OCI-LY1 (cell line): ENCODE measurements around the gene FTMT.

ENCODE experiments used
- H2AFZ ChIP-seq: fragments of 200-600 bp; sonication (generic), shearing (Covaris generic); 2 replicates; pipeline ENCODE4 v1.6.0; 2014; ENCODE audit warnings: antibody characterized with exemption, mild to moderate bottlenecking, low read length
- H3F3A ChIP-seq: fragments of 200-600 bp; sonication (generic), shearing (Covaris generic); 2 replicates; pipeline ENCODE4 v1.6.0; 2014; ENCODE audit warnings: mild to moderate bottlenecking, antibody characterized with exemption, low read length, moderate library complexity; ENCODE audit not compliant: insufficient read depth
- H3K27ac ChIP-seq: fragments of 200-600 bp; sonication (generic); 2 replicates; pipeline ENCODE4 v1.5.1; 2014; ENCODE audit warnings: low read length, mixed run types, mild to moderate bottlenecking, low read depth; ENCODE audit not compliant: poor library complexity, severe bottlenecking
- H3K27me3 ChIP-seq: fragments of 200-600 bp; sonication (generic); 2 replicates; pipeline ENCODE4 v1.6.0; 2014; ENCODE audit warnings: antibody characterized with exemption, mild to moderate bottlenecking, low read length, moderate library complexity; ENCODE audit not compliant: insufficient read depth
- H3K36me3 ChIP-seq: fragments of 200-600 bp; sonication (generic); 2 replicates; pipeline ENCODE4 v1.6.1; 2014; ENCODE audit warnings: mild to moderate bottlenecking, antibody characterized with exemption, low read length, moderate library complexity, mixed read lengths; ENCODE audit not compliant: insufficient read depth
- H3K4me1 ChIP-seq: fragments of 200-600 bp; sonication (generic); 2 replicates; pipeline ENCODE4 v1.5.1; 2014; ENCODE audit warnings: mild to moderate bottlenecking, low read length, moderate library complexity; ENCODE audit not compliant: insufficient read depth, severe bottlenecking
- H3K4me2 ChIP-seq: fragments of 200-600 bp; sonication (generic), shearing (Covaris generic); 2 replicates; pipeline ENCODE4 v1.6.1; 2014; ENCODE audit warnings: low read length
- H3K4me3 ChIP-seq: fragments of 200-600 bp; sonication (generic); 2 replicates; pipeline ENCODE4 v1.5.1; 2014; ENCODE audit warnings: low read length, low read depth, mild to moderate bottlenecking, mixed read lengths; ENCODE audit not compliant: poor library complexity, severe bottlenecking
- H3K79me2 ChIP-seq: fragments of 200-600 bp; shearing (Covaris generic); 2 replicates; pipeline ENCODE4 v1.6.1; 2016; ENCODE audit warnings: mixed run types, low read length, mixed read lengths; ENCODE audit not compliant: insufficient read depth
- H3K9ac ChIP-seq: fragments of 200-600 bp; sonication (generic), shearing (Covaris generic); 2 replicates; pipeline ENCODE4 v1.6.1; 2014; ENCODE audit warnings: mild to moderate bottlenecking, low read length, mixed read lengths
- H3K9me2 ChIP-seq: fragments of 200-600 bp; sonication (generic), shearing (Covaris generic); 2 replicates; pipeline ENCODE4 v1.6.1; 2014; ENCODE audit warnings: low read depth, mild to moderate bottlenecking, low read length, mixed read lengths
- H3K9me3 ChIP-seq: fragments of 200-600 bp; shearing (Covaris generic); 2 replicates; pipeline ENCODE4 v1.6.1; 2014; ENCODE audit warnings: low read length, mixed read lengths
- H4K20me1 ChIP-seq: fragments of 200-600 bp; sonication (generic), shearing (Covaris generic); 2 replicates; pipeline ENCODE4 v1.6.0; 2016; ENCODE audit warnings: mild to moderate bottlenecking, low read length; ENCODE audit not compliant: insufficient read depth
- EZH2 ChIP-seq: fragments of 200-600 bp; sonication (generic), shearing (Covaris generic); IDR thresholded peaks from 2 replicates; pipeline ENCODE4 v1.8.0; 2017; ENCODE audit warnings: borderline replicate concordance, mixed run types, mild to moderate bottlenecking, antibody characterized with exemption, low read length, moderate library complexity, mixed read lengths
- TF ChIP-seq, protein P1 (sequence below): fragments of 200-600 bp; sonication (generic), shearing (Covaris generic); IDR thresholded peaks from 2 replicates; pipeline ENCODE4 v1.5.1; 2017; ENCODE audit warnings: mild to moderate bottlenecking, antibody characterized with exemption, low read length, moderate library complexity, mixed read lengths

Gene FTMT

GRCh38 chr5:121862801-121863200 is 11.1 kb downstream of the FTMT start:
- TF ChIP-seq, protein P1, sequence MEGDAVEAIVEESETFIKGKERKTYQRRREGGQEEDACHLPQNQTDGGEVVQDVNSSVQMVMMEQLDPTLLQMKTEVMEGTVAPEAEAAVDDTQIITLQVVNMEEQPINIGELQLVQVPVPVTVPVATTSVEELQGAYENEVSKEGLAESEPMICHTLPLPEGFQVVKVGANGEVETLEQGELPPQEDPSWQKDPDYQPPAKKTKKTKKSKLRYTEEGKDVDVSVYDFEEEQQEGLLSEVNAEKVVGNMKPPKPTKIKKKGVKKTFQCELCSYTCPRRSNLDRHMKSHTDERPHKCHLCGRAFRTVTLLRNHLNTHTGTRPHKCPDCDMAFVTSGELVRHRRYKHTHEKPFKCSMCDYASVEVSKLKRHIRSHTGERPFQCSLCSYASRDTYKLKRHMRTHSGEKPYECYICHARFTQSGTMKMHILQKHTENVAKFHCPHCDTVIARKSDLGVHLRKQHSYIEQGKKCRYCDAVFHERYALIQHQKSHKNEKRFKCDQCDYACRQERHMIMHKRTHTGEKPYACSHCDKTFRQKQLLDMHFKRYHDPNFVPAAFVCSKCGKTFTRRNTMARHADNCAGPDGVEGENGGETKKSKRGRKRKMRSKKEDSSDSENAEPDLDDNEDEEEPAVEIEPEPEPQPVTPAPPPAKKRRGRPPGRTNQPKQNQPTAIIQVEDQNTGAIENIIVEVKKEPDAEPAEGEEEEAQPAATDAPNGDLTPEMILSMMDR = no peak
- no peak for TF ChIP-seq EZH2
- no peaks in the 10 kb centered on the region for H3K4me1 ChIP-seq
- no peaks in the 10 kb centered on the region for H3F3A ChIP-seq
- H3K27ac ChIP-seq = no peak overlapping the region
- H3K36me3 ChIP-seq = no peaks in the 10 kb centered on the region
- no peak overlapping the region for H3K4me2 ChIP-seq
- H3K9me2 ChIP-seq = no peaks in the 10 kb centered on the region
- H2AFZ ChIP-seq = no peak overlapping the region
- no peak overlapping the region for H3K9ac ChIP-seq
- no peaks in the 10 kb centered on the region for H3K79me2 ChIP-seq
- H3K27me3 ChIP-seq = no peaks in the 10 kb centered on the region
- H4K20me1 ChIP-seq = no peaks in the 10 kb centered on the region
- H3K9me3 ChIP-seq = no peaks in the 10 kb centered on the region
- no peak overlapping the region for H3K4me3 ChIP-seq

- Histone ChIP-seq H3K79me2 (no peaks in the 10 kb centered on the region), H3K4me3 (no peak overlapping the region), H2AFZ (no peak overlapping the region), H3K4me2 (no peak overlapping the region), H3K9me3 (no peaks in the 10 kb centered on the region), H3F3A (no peaks in the 10 kb centered on the region), H4K20me1 (no peaks in the 10 kb centered on the region), H3K9ac (no peak overlapping the region), H3K27me3 (no peaks in the 10 kb centered on the region), H3K4me1 (no peaks in the 10 kb centered on the region), H3K27ac (no peak overlapping the region), H3K36me3 (no peaks in the 10 kb centered on the region), H3K9me2 (no peaks in the 10 kb centered on the region)
- no peak for TF ChIP-seq EZH2
- TF ChIP-seq, protein P1 = no peak
Measured at GRCh38 chr5:121863753-121864285, 12.1 kb downstream of the FTMT start.

GRCh38 chr5:121867403-121867802 is 15.7 kb downstream of the FTMT start:
- H3K4me3 ChIP-seq = no peak overlapping the region
- H2AFZ ChIP-seq = no peak overlapping the region
- H3K36me3 ChIP-seq = no peaks in the 10 kb centered on the region
- H4K20me1 ChIP-seq = no peaks in the 10 kb centered on the region
- H3K9ac ChIP-seq = no peak overlapping the region
- H3K9me3 ChIP-seq = no peaks in the 10 kb centered on the region
- H3K4me1 ChIP-seq = no peaks in the 10 kb centered on the region
- no peak overlapping the region for H3K4me2 ChIP-seq
- TF ChIP-seq EZH2 = no peak
- TF ChIP-seq, protein P1 = no peak
- no peaks in the 10 kb centered on the region for H3K79me2 ChIP-seq
- no peaks in the 10 kb centered on the region for H3K27me3 ChIP-seq
- H3K27ac ChIP-seq = no peak overlapping the region
- H3F3A ChIP-seq = no peaks in the 10 kb centered on the region
- no peaks in the 10 kb centered on the region for H3K9me2 ChIP-seq
